AG09309 (cell line): ENCODE data around the gene ALDH5A1.
A peak's percentile ranks its signal among the peaks of the same experiment; 100 is the strongest.

Experiments used
- DNase-seq: peaks from one replicate; pipeline ENCODE4 v3.0.0-alpha.2; 2010; ENCODE audit warnings: low read depth
- H3K4me3 ChIP-seq: 2 replicates; pipeline ENCODE4 v1.5.1; 2011; ENCODE audit warnings: mild to moderate bottlenecking, low read depth, low read length, moderate library complexity; ENCODE audit not compliant: control insufficient read depth
- CTCF ChIP-seq: IDR thresholded peaks from 2 replicates; pipeline ENCODE4 v1.5.1; 2011; ENCODE audit warnings: mild to moderate bottlenecking, low read depth, low read length, inconsistent platforms; ENCODE audit not compliant: insufficient read depth, control insufficient read depth; ENCODE audit errors: missing control alignments

The ALDH5A1 gene

DNA sequence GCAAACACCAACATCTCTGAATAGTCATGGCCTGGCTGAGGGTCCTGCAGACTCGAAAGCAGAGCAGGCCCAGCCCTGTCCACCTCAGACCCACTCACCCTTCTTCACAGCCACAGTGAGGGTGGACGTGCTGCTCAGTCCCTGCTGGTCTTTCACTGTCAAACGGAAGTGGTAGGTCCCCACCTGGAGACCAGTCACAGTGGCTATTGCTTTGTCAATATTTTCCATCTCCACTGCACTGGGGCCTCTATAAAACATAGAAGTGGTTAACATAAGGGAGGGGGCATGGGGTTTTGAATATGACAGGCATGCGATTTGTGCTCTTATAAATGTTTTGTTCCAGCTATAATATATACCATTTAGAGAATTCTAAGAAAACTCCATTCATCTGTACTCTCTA lies 73.9 kb downstream of the ALDH5A1 start:
- no peak for DNase-seq
- TF ChIP-seq CTCF, result no peak
- no peak overlapping the region for H3K4me3 ChIP-seq

DNA sequence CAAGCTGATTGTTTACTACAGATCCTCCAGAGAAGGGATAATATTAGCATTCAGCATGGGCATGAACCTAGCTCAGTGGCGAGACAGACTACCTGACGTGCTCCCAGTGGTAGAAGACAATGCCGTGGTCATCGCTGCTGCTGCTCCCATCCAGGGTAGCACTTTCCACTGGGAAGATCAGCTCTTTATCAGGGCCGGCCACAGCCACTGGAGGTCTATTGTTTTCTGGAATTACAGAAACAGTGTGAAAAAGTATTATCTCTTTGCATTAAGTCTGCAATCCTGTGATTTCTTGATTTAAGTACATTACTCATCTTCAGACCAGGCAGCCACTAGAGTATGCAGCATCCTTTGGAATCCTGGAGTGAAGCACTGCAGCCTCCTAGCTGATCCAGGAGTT lies 75.0 kb downstream of the ALDH5A1 start:
- no peak overlapping the region for H3K4me3 ChIP-seq
- no peak for DNase-seq
- TF ChIP-seq CTCF, result no peak

DNA sequence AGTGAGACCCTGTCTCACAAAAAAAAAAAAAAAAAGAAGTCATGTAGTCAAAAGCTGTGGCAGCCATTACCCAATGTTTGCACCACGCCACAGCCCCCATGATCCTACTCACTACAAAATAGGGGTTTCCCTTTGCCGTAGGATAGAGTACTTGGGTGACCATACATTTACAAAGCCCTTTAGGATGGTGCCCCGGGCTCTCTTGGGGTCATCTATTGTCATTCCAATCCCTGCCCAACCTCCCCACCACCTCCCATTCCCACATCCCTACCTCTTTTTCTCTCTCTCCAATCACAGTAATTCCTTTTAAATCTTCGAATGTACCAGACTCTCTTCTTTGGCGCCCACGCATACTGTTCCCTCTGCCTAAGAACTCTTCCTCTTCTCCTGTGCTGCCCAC lies 76.6 kb downstream of the ALDH5A1 start:
- TF ChIP-seq CTCF, result no peak
- no peak for DNase-seq

DNA sequence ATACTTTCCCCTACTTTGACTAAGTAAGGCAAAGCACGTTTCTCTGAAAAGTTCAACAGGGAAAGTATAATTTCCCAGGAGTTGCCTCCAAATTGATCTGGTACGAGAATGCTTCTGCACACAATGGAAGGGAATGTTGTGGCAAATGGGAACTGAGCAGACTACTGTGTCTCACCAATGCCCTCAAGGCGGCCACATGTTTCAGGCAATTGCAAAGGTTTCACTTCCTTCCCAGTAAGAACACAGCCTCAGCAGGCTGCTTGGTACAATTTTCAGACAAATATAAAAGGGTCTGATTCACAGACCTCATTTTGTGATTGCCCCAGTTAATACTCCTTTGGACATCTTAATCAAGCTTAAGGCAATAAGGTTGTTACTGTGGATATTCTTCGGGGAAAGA lies 80.0 kb downstream of the ALDH5A1 start:
- DNase-seq, result no peak
- H3K4me3 ChIP-seq, result no peak overlapping the region
- no peak for TF ChIP-seq CTCF

More for the DNA sequence above, 76.6 kb downstream of the ALDH5A1 start:
- H3K4me3 ChIP-seq, result no peak overlapping the region

DNA sequence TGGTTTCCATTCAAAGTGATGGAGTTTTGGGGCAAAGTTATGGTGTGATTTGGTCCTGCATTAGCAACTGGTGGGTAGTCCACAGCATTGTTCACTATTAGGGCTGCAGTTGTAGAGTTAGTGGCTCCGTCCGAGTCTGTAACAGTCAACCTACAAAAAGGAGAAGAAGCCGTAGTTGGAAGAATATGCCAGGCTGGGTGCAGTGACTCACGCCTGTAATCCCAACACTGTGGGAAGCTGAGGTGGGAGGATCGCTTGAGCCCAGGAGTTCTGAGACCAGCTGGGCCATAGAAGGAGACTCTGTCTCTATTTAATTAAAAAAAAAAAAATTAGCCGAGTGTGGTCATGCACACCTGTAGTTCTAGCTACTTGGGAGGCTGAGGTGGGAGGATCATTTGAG lies 81.7 kb downstream of the ALDH5A1 start:
- no peak for DNase-seq
- TF ChIP-seq CTCF, result no peak
- H3K4me3 ChIP-seq, result no peak overlapping the region

DNA sequence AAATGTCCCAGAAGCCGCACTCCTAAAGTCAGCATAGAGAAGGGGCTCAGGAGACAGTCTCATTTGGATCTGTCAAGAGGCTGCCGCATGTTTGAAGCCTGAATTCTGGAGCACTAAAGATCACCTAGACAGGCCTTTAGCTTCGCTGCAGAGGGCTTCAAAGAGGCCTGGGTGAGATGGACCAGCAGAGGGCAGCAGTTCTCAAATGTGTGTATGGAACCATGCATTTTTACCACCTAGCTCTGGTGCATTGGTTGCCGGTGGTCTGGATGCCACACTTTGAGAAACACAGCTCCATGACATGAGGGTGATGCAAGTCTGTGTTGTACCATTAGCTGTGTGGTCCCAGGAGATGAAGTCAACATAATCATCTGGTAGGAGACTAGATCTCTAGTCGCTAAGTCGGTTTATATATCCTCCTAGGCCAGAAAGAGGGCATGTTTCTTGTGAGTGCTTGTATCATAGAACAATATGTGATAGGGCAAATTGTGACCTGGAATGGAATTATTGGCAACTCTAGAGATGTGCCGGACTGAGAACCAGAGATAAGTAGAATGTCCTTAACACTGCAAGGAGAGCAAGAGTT lies 86.4 kb downstream of the ALDH5A1 start:
- TF ChIP-seq CTCF, result peak; percentile 93

More for the DNA sequence above, 86.4 kb downstream of the ALDH5A1 start:
- H3K4me3 ChIP-seq, result no peak overlapping the region
- no peak for DNase-seq
